ENCODE measurements around the gene SPEN.
A peak's percentile ranks its signal among the peaks of the same experiment; 100 is the strongest.

SPEN gene

DNA sequence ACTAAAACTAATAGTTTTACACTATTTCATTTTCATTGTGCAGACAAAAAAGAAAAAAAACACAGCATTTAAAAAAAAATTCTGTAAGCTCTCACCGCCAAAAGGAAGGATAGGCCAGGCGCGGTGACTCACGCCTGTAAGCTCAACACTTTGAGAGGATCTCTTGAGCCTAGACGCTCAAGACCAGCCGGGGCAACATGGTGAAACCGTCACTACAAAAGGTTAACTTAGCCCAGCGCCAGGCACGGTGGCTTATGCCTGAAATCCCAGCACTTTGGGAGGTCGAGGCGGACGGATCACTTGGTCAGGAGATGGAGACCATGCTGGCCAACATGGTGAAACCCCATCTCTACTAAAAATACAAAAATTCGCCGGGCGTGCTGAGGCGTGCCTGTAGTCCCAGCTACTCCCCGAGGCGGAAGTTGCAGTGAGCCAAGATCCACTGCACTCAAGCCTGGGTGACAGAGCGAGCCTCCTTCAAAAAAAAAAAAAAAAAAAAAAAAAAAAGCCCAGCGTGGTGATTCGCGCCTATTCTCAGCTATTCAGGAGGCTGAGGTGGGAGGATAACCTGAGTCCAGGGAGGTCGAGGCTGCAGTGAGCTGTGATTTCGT is 14.3 kb upstream of the SPEN start:
- Histone ChIP-seq H3K9me2 (replicated peaks; ENCODE audit: low read depth, low read length) (no peaks in the 10 kb centered on the region), H3K4me1 (ENCODE audit: insufficient read depth, low read length, poor library complexity, severe bottlenecking) (peaks cover 40% of the 10 kb centered on the region), H3K9me3 (ENCODE audit: insufficient read depth, low read depth, low read length) (no peaks in the 10 kb centered on the region), H3K9ac (ENCODE audit: low read depth, low read length, poor library complexity, severe bottlenecking) (peak overlapping the region; percentile 100), H3K79me2 (ENCODE audit: insufficient read depth, low read length) (peaks cover 66% of the 10 kb centered on the region), H3K36me3 (ENCODE audit: insufficient read depth, low read length) (no peaks in the 10 kb centered on the region), H3K27me3 (ENCODE audit: insufficient read depth, low read length, poor library complexity, severe bottlenecking) (peaks cover 11% of the 10 kb centered on the region), H3K4me3 (ENCODE audit: low read length, poor library complexity, severe bottlenecking) (peak overlapping the region; percentile 89), H3K4me2 (ENCODE audit: low read depth, low read length, poor library complexity, severe bottlenecking) (peak overlapping the region; percentile 90), H3F3A (ENCODE audit: low read depth) (peaks cover 13% of the 10 kb centered on the region; the same call in 1 of the 2 replicates), H2AFZ (ENCODE audit: low read length) (0 out of 2 replicates have a peak overlapping the region, but pooled peaks have one; percentile 56), H4K20me1 (ENCODE audit: insufficient read depth, low read length, poor library complexity, severe bottlenecking) (peaks cover 3% of the 10 kb centered on the region)
- TF ChIP-seq, protein P1, sequence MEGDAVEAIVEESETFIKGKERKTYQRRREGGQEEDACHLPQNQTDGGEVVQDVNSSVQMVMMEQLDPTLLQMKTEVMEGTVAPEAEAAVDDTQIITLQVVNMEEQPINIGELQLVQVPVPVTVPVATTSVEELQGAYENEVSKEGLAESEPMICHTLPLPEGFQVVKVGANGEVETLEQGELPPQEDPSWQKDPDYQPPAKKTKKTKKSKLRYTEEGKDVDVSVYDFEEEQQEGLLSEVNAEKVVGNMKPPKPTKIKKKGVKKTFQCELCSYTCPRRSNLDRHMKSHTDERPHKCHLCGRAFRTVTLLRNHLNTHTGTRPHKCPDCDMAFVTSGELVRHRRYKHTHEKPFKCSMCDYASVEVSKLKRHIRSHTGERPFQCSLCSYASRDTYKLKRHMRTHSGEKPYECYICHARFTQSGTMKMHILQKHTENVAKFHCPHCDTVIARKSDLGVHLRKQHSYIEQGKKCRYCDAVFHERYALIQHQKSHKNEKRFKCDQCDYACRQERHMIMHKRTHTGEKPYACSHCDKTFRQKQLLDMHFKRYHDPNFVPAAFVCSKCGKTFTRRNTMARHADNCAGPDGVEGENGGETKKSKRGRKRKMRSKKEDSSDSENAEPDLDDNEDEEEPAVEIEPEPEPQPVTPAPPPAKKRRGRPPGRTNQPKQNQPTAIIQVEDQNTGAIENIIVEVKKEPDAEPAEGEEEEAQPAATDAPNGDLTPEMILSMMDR (conservative IDR thresholded peaks at IDR 0.05; ENCODE audit: low read length): no peak

DNA sequence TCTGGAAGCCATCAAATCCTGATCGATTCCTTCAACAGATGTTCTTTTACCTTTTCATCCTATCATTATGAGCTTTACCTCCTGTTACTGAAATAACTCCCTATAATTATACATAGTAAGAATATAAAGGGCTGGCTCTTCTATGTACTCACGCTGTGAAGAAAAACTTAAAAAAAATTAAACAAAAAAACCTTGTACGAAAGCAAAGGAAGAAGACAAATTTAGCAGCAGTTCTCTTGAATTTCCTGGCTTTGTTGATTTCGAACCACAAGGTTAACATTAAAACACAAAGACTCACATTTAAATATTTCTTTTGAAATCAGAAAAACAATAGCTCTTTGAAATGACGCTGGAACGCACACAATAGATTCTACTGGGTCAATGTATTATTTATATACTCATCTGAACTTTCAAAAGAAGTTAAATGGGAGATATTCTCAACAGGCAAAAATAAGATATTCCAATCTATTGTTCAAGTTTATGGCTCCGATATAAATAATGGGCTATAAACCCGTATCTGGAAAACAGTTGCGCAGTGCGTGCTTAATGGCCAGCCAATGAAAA is 13.6 kb upstream of the SPEN start:
- Histone ChIP-seq H3K79me2 (ENCODE audit: insufficient read depth, low read length) (peaks cover 72% of the 10 kb centered on the region), H3K4me1 (ENCODE audit: insufficient read depth, low read length, poor library complexity, severe bottlenecking) (peaks cover 40% of the 10 kb centered on the region), H2AFZ (ENCODE audit: low read length) (no peak overlapping the region)

DNA sequence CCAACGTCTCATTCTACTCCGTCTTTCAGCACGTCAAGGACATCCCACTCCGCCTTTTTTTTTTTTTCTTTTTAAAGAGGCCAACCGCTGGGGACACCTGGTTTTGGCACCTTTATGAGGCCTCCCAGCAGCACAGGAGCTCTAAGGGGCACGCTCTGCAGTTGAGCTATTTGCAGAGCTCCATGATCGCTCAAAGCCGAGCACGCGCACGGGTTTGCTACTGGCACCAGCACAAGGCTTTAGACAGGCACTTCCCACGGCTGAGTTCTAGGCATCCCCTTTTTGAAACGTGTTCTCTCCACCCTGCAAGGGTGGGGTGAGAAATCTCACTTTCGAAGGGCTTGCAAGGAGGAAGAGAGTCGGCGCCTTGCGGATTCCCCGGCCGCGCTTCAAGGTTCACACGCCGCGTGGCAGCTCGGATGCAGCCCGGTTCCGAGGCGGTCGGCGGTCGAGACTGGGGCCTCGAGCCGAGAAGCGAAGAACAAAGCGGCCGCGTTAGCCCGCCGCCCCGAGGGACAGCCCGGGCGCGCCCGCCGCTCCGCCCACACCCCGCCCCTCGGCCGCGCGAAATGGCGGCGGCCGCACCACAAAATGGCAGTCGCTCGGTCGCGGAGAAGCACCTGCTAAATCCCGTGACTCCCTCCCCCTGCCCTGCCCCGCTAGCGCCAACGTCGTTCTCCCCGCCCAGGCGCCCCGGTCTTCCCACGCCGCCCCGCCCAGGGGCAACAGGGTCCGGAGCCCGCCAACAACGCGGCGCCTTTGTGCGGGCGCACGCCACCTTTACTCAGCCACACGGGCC is 12.9 kb upstream of the SPEN start:
- Histone ChIP-seq H3K9me3 (ENCODE audit: insufficient read depth, low read depth, low read length) (no peaks in the 10 kb centered on the region), H3K4me1 (ENCODE audit: insufficient read depth, low read length, poor library complexity, severe bottlenecking) (peaks cover 36% of the 10 kb centered on the region), H2AFZ (ENCODE audit: low read length) (peak overlapping the region; percentile 59), H3K9me2 (replicated peaks; ENCODE audit: low read depth, low read length) (no peaks in the 10 kb centered on the region), H3F3A (ENCODE audit: low read depth) (peaks cover 17% of the 10 kb centered on the region; the same call in 1 of the 2 replicates), H3K9ac (ENCODE audit: low read depth, low read length, poor library complexity, severe bottlenecking) (peak overlapping the region; percentile 100), H3K79me2 (ENCODE audit: insufficient read depth, low read length) (peaks cover 69% of the 10 kb centered on the region), H3K27me3 (ENCODE audit: insufficient read depth, low read length, poor library complexity, severe bottlenecking) (peaks cover 11% of the 10 kb centered on the region), H3K36me3 (ENCODE audit: insufficient read depth, low read length) (no peaks in the 10 kb centered on the region), H3K4me2 (ENCODE audit: low read depth, low read length, poor library complexity, severe bottlenecking) (peak overlapping the region; percentile 90), H4K20me1 (ENCODE audit: insufficient read depth, low read length, poor library complexity, severe bottlenecking) (peaks cover 3% of the 10 kb centered on the region), H3K4me3 (ENCODE audit: low read length, poor library complexity, severe bottlenecking) (peak overlapping the region; percentile 89)
- TF ChIP-seq, protein P1 (conservative IDR thresholded peaks at IDR 0.05; ENCODE audit: low read length): no peak
- no peak for TF ChIP-seq EZH2phosphoT487 (IDR thresholded peaks at IDR 0.05; ENCODE audit: borderline replicate concordance)

More for the DNA sequence above, 13.6 kb upstream of the SPEN start:
- Histone ChIP-seq H3K4me3 (ENCODE audit: low read length, poor library complexity, severe bottlenecking) (peak overlapping the region; percentile 89), H3K36me3 (ENCODE audit: insufficient read depth, low read length) (no peaks in the 10 kb centered on the region), H3K9ac (ENCODE audit: low read depth, low read length, poor library complexity, severe bottlenecking) (peak overlapping the region; percentile 100), H3K9me3 (ENCODE audit: insufficient read depth, low read depth, low read length) (no peaks in the 10 kb centered on the region), H3K4me2 (ENCODE audit: low read depth, low read length, poor library complexity, severe bottlenecking) (peak overlapping the region; percentile 90), H3F3A (ENCODE audit: low read depth) (peaks cover 17% of the 10 kb centered on the region; the same call in 1 of the 2 replicates), H4K20me1 (ENCODE audit: insufficient read depth, low read length, poor library complexity, severe bottlenecking) (peaks cover 3% of the 10 kb centered on the region), H3K9me2 (replicated peaks; ENCODE audit: low read depth, low read length) (no peaks in the 10 kb centered on the region), H3K27me3 (ENCODE audit: insufficient read depth, low read length, poor library complexity, severe bottlenecking) (peaks cover 11% of the 10 kb centered on the region)
- TF ChIP-seq, protein P1 (conservative IDR thresholded peaks at IDR 0.05; ENCODE audit: low read length): no peak
- no peak for TF ChIP-seq EZH2phosphoT487 (IDR thresholded peaks at IDR 0.05; ENCODE audit: borderline replicate concordance)
